Neutrophil (primary cell): ENCODE data around the gene TUBGCP6.

Source experiments
- H3K27ac ChIP-seq: fragments of 200-600 bp; sonication (generic); 2 replicates; pipeline ENCODE4 v1.5.1; 2016; ENCODE audit warnings: mild to moderate bottlenecking, moderate library complexity
- H3K27me3 ChIP-seq: fragments of 200-600 bp; sonication (generic); 2 replicates; pipeline ENCODE4 v1.6.0; 2016; ENCODE audit warnings: mild to moderate bottlenecking
- H3K36me3 ChIP-seq: fragments of 200-600 bp; sonication (generic); 2 replicates; pipeline ENCODE4 v1.5.1; 2017
- H3K4me1 ChIP-seq, 2 experiments: fragments of 200-600 bp in 1 of 2; sonication (generic) in 1 of 2; 1 replicate in 1 of 2; 2 replicates in 1 of 2; pipeline versions ENCODE4 v1.5.1 to v1.6.1; 2013 to 2016; ENCODE audit warnings: low read depth in 1 of 2, low read length in 1 of 2, mild to moderate bottlenecking in 1 of 2, moderate library complexity in 1 of 2; ENCODE audit not compliant: control insufficient read depth in 1 of 2, insufficient read depth in 1 of 2
- H3K4me3 ChIP-seq, 2 experiments: fragments of 200-600 bp in 1 of 2; sonication (generic) in 1 of 2; 1 replicate in 1 of 2; 2 replicates in 1 of 2; pipeline ENCODE4 v1.5.1; 2013 to 2016; ENCODE audit warnings: low read depth in 1 of 2, low read length in 1 of 2, mild to moderate bottlenecking in 1 of 2, moderate library complexity in 1 of 2
- H3K9me3 ChIP-seq: fragments of 200-600 bp; sonication (generic); 2 replicates; pipeline ENCODE4 v1.5.1; 2016
- TF ChIP-seq, protein P1 (sequence below): fragments of 200-600 bp; sonication (generic); IDR thresholded peaks from 2 replicates; pipeline ENCODE4 v1.5.1; 2016; ENCODE audit warnings: antibody characterized with exemption

The TUBGCP6 gene

DNA sequence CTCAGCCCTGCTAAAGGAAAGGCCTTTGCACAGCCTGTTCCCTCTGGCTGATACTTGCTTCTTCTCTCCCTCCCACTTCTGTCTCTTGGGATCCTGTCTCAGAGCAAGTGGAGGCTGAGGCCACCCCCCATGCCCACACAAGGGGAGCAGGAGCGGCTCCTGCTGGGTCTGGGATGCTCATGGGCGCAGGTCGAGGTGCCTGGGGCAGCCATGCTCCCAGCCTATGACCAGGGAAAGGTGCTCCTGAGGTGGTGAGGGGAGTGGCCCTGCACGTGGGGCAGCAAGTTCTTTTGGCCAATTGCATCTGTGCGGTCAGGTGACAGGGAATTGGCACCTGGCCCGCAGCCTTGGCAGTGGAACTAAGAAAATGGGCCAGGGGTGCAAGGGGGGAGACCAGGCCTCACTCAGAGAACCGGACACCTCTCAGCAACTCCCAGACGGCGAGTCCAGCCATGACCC is 23.9 kb upstream of the TUBGCP6 start:
- H3K27me3 ChIP-seq, result peaks cover 100% of the 10 kb centered on the region

DNA sequence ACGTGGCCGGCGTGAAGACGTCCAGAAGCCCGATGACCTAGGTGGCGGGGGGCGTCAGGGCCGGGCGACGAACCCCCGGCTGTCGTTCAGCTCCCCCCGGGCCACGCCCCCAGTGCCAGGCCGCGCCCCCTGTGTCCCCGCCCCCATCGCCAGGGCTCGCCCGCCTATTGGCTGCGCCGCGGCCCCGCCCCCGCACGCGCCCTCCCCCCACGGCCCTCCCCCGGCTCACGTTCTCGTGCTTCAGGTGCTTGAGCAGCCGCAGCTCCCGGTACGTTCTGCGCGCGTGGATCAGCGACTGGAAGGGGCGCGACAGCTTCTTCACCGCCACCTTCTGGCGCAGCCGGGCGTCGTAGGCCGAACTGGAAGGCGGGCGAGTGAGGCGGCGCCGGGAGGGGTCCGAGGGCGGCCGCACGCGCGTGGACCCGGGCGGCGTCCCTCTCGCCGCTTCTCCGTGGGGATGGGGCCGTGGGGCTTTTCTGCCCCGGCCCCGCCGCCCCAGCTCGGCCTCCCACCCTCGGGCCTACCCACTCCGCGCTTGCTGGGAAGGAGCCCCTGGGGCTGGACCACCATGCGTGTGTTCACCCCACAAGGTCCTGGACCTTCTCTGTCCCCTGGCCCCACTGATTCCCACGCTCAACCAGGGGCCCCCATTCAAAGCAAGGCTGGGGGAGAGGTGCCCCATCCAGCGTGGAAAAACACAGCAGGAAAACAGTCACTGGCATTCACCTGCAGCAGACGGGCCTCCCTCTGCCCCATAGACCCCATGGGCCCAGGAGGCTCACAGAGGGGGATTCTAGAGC is 23.0 kb upstream of the TUBGCP6 start:
- Histone ChIP-seq H3K36me3 (no peaks in the 10 kb centered on the region), H3K9me3 (no peaks in the 10 kb centered on the region), H3K27ac (no peak overlapping the region), H3K4me3 (no peak overlapping the region), H3K4me1 (peaks cover 0 to 23% of the 10 kb centered on the region in 2 experiments), H3K27me3 (peaks cover 100% of the 10 kb centered on the region)
- TF ChIP-seq, protein P1, sequence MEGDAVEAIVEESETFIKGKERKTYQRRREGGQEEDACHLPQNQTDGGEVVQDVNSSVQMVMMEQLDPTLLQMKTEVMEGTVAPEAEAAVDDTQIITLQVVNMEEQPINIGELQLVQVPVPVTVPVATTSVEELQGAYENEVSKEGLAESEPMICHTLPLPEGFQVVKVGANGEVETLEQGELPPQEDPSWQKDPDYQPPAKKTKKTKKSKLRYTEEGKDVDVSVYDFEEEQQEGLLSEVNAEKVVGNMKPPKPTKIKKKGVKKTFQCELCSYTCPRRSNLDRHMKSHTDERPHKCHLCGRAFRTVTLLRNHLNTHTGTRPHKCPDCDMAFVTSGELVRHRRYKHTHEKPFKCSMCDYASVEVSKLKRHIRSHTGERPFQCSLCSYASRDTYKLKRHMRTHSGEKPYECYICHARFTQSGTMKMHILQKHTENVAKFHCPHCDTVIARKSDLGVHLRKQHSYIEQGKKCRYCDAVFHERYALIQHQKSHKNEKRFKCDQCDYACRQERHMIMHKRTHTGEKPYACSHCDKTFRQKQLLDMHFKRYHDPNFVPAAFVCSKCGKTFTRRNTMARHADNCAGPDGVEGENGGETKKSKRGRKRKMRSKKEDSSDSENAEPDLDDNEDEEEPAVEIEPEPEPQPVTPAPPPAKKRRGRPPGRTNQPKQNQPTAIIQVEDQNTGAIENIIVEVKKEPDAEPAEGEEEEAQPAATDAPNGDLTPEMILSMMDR, result no peak

More for the DNA sequence above, 23.9 kb upstream of the TUBGCP6 start:
- TF ChIP-seq, protein P1, result no peak
- Histone ChIP-seq H3K4me3 (no peak overlapping the region), H3K9me3 (no peaks in the 10 kb centered on the region), H3K36me3 (no peaks in the 10 kb centered on the region), H3K4me1 (peaks cover 0 to 23% of the 10 kb centered on the region in 2 experiments), H3K27ac (no peak overlapping the region)

DNA sequence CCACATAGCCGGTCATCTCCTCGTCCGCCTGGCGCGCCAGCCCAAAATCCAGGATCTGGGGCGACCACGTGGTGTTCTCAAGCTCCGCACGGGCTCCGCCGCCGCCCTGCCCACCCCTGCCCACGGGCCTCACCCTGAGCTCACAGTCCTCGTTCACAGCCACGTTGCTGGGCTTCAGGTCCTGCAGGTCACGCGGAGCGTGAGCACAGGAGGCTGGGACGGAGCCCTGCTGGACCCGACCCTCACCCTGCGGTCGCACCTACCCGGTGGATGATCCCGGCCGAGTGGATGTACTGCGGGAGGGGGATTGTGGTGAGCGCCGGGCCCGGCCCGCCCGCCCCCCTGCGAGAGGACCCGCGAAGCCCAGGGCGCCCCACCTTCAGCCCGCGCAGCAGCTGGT is 22.2 kb upstream of the TUBGCP6 start:
- Histone ChIP-seq H3K36me3 (no peaks in the 10 kb centered on the region), H3K4me1 (peaks cover 0 to 23% of the 10 kb centered on the region in 2 experiments), H3K27me3 (peaks cover 100% of the 10 kb centered on the region), H3K27ac (no peak overlapping the region), H3K9me3 (no peaks in the 10 kb centered on the region), H3K4me3 (no peak overlapping the region)
- TF ChIP-seq, protein P1, result no peak

DNA sequence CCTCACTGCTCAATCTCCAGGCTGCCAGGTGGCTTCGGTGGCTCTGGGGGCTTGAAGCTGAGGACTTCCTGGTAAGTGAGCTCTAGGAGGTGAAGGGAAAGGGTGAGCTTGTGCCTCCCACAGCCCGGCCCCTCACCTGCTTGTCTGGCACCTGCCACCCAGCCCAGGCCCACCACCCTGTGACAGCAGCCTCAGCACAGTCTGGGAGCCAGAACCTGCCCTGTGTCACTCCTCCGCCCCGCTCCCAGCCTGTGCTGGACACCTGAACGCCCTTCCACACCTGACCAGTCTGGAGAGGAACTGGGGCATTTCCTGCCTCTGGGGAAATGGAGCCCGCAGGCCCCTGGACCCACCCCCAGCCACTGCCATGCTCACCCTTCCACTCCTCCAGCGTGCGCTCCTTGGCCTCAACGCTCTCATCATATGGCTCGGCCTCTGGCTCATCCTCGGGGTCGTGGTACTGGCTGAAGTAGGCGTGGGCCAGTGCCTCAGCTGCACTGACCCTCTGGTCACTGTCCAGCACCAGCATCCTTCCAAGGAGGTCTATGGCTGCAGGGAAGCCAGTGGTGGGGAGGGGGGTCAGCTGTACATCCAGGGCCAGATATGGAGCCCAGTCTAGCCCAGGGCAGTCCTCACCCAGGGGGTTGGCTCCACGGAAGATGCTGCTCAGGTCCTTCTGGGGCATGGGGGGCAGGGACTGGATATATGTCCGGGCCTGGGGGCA is 20.3 kb upstream of the TUBGCP6 start:
- TF ChIP-seq, protein P1, result no peak
- H3K27ac ChIP-seq, result no peak overlapping the region
- no peaks in the 10 kb centered on the region for H3K9me3 ChIP-seq
- H3K4me3 ChIP-seq, result no peak overlapping the region
- peaks cover 100% of the 10 kb centered on the region for H3K27me3 ChIP-seq
- no peaks in the 10 kb centered on the region for H3K36me3 ChIP-seq
- H3K4me1 ChIP-seq, result peaks cover 0 to 12% of the 10 kb centered on the region in 2 experiments

DNA sequence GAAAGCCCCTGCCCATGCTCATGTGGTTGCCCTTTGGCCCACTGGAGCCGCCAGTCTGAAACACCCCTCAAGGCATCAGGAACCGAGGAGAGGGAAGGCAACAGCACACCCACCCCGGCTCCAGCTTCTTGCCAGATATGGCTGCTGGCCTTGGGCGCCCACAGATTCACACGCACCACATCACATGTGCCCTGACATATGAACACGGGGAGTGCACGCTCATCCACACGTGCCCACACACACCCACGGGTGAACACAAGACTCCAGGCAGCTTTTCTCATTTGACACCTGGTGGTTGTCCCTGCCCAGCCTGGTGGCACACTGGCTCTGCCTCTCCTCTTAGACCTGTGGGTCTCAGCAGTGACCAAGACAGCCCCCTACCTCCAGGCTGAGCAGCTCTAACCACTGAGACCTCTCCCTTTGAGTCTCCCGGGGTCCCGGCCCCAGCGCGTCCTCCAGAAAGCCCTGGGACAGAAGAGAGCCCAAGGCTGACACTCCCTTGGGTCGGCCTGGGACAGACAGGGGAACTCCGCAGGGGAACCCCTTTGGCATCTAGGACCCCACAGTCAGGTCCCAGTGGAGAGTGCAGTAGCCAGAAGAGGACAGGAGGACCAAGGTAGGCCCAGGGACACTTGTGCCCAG is 19.4 kb upstream of the TUBGCP6 start:
- peaks cover 100% of the 10 kb centered on the region for H3K27me3 ChIP-seq
- no peak overlapping the region for H3K4me3 ChIP-seq
- peaks cover 0 to 4% of the 10 kb centered on the region in 2 experiments for H3K4me1 ChIP-seq
- no peaks in the 10 kb centered on the region for H3K9me3 ChIP-seq
- H3K36me3 ChIP-seq, result no peaks in the 10 kb centered on the region
- no peak overlapping the region for H3K27ac ChIP-seq
- TF ChIP-seq, protein P1, result no peak
